Esophagus squamous epithelium (tissue), 4 donors: ENCODE data around the gene LIMCH1.

ENCODE experiments used
- POLR2A ChIP-seq, 4 donors: fragments of 450-650 bp; IDR thresholded peaks; one replicate each; pipeline ENCODE4 v1.6.1; 2017; ENCODE audit warnings: antibody characterized with exemption in 4 of 4, mild to moderate bottlenecking in 4 of 4, moderate library complexity in 3 of 4
- TF ChIP-seq, protein P1 (sequence below), 6 experiments: fragments of 450-650 bp in 4 of 6; fragments of 200-600 bp in 2 of 6; sonication (generic) in 2 of 6; IDR thresholded peaks; one replicate each; pipeline ENCODE4 v1.5.1; 2016 to 2019; ENCODE audit warnings: antibody characterized with exemption in 6 of 6, mild to moderate bottlenecking in 4 of 6, moderate library complexity in 4 of 6

DNA sequence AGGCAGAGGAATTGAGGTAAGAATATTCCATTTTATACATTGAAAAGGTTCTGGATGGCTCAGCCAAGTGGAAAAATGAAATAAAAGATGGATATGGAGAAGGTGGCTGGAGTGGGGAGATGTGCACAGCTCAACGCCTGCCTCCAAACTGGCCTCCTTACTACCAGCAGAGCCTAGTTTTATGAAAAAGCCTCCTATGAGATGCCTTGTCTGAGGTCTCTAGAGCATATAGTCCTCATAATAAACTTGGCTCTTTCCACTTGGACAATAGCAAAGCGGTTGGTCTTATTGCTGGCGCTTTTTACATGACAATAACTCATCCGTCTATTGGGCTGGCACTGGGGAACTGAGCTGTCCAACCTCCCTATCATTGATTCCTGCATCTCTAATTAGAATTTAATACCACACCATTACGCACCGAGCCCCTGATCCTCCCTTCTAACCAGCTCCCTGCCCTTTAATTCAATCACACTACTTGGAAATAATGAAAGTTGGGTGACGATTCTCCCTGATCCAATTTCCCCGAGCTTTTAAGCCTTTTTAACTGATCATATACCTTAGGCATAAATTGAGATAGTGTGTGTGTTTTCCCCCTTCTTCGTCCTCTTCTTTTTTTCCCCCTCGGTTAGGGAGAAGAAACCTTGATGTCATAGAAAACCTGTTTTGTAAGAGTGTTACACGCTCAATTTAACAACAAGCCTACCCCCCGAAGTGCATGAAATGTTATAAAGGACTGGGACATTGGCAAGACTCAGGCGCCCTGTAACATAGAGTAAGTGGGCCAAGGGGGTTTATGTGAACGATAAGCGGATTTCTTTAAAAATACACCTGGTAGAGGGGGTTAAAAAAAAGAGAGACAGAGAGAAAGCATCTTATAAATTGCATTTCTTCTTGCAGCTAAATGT, 210.9 kb downstream of the LIMCH1 start, which contains the start of gene PHOX2B:
- TF ChIP-seq, protein P1, sequence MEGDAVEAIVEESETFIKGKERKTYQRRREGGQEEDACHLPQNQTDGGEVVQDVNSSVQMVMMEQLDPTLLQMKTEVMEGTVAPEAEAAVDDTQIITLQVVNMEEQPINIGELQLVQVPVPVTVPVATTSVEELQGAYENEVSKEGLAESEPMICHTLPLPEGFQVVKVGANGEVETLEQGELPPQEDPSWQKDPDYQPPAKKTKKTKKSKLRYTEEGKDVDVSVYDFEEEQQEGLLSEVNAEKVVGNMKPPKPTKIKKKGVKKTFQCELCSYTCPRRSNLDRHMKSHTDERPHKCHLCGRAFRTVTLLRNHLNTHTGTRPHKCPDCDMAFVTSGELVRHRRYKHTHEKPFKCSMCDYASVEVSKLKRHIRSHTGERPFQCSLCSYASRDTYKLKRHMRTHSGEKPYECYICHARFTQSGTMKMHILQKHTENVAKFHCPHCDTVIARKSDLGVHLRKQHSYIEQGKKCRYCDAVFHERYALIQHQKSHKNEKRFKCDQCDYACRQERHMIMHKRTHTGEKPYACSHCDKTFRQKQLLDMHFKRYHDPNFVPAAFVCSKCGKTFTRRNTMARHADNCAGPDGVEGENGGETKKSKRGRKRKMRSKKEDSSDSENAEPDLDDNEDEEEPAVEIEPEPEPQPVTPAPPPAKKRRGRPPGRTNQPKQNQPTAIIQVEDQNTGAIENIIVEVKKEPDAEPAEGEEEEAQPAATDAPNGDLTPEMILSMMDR (IDR thresholded peaks at IDR 0.05), result no peak
- no peak for TF ChIP-seq POLR2A (IDR thresholded peaks at IDR 0.05)
